DOHH2 (cell line): ENCODE results near the gene SLC6A6.

Experiments
- H3F3A ChIP-seq: fragments of 200-600 bp; sonication (generic), shearing (Covaris generic); 2 replicates; pipeline ENCODE4 v1.6.0; 2016; ENCODE audit warnings: antibody characterized with exemption, mild to moderate bottlenecking; ENCODE audit not compliant: control insufficient read depth, insufficient read depth
- H3K27ac ChIP-seq: fragments of 200-600 bp; sonication (generic); 2 replicates; pipeline ENCODE4 v1.5.1; 2014; ENCODE audit warnings: low read depth, mild to moderate bottlenecking, low read length, moderate library complexity
- H3K27me3 ChIP-seq: fragments of 200-600 bp; sonication (generic); 2 replicates; pipeline ENCODE4 v1.6.1; 2014; ENCODE audit warnings: mild to moderate bottlenecking, low read length, mixed read lengths; ENCODE audit not compliant: control insufficient read depth
- H3K36me3 ChIP-seq: fragments of 200-600 bp; sonication (generic); 2 replicates; pipeline ENCODE4 v1.6.1; 2014; ENCODE audit warnings: mild to moderate bottlenecking, low read length, moderate library complexity, mixed read lengths; ENCODE audit not compliant: control insufficient read depth
- H3K4me1 ChIP-seq: fragments of 200-600 bp; sonication (generic); 2 replicates; pipeline ENCODE4 v1.6.1; 2014; ENCODE audit warnings: mild to moderate bottlenecking, low read length, mixed read lengths; ENCODE audit not compliant: control insufficient read depth
- H3K4me2 ChIP-seq: fragments of 200-600 bp; sonication (generic); 2 replicates; pipeline ENCODE4 v1.6.0; 2014; ENCODE audit warnings: mild to moderate bottlenecking, low read length, moderate library complexity
- H3K4me3 ChIP-seq: fragments of 200-600 bp; sonication (generic); 2 replicates; pipeline ENCODE4 v1.5.1; 2014; ENCODE audit warnings: mild to moderate bottlenecking, low read length, mixed read lengths
- H3K79me2 ChIP-seq: fragments of 200-600 bp; sonication (generic); 2 replicates; pipeline ENCODE4 v1.6.1; 2014; ENCODE audit warnings: mild to moderate bottlenecking, low read length, mixed read lengths; ENCODE audit not compliant: control insufficient read depth
- H3K9me2 ChIP-seq: fragments of 200-600 bp; sonication (generic); replicated peaks from 2 replicates; pipeline ENCODE4 v1.6.1; 2014; ENCODE audit warnings: mild to moderate bottlenecking, low read length, mixed read lengths; ENCODE audit not compliant: control insufficient read depth
- H3K9me3 ChIP-seq: fragments of 200-600 bp; sonication (generic); 2 replicates; pipeline ENCODE4 v1.6.1; 2014; ENCODE audit warnings: antibody characterized with exemption, low read length, mixed read lengths; ENCODE audit not compliant: control insufficient read depth, insufficient read depth
- H4K20me1 ChIP-seq: fragments of 200-600 bp; sonication (generic); 2 replicates; pipeline ENCODE4 v1.6.0; 2014; ENCODE audit warnings: low read depth, mild to moderate bottlenecking, antibody characterized with exemption, low read length, moderate library complexity; ENCODE audit not compliant: control insufficient read depth, insufficient read depth
- EZH2phosphoT487 ChIP-seq: fragments of 200-600 bp; sonication (generic); IDR thresholded peaks from 2 replicates; pipeline ENCODE4 v1.6.1; 2017; ENCODE audit warnings: borderline replicate concordance, mild to moderate bottlenecking, antibody characterized with exemption, low read length, moderate library complexity, mixed read lengths
- TF ChIP-seq, protein P1 (sequence below): fragments of 200-600 bp; sonication (generic); IDR thresholded peaks from one replicate; pipeline ENCODE4 v1.5.1; 2014; ENCODE audit warnings: antibody characterized with exemption, mild to moderate bottlenecking, low read depth, low read length; ENCODE audit not compliant: poor library complexity, severe bottlenecking

Gene SLC6A6

DNA sequence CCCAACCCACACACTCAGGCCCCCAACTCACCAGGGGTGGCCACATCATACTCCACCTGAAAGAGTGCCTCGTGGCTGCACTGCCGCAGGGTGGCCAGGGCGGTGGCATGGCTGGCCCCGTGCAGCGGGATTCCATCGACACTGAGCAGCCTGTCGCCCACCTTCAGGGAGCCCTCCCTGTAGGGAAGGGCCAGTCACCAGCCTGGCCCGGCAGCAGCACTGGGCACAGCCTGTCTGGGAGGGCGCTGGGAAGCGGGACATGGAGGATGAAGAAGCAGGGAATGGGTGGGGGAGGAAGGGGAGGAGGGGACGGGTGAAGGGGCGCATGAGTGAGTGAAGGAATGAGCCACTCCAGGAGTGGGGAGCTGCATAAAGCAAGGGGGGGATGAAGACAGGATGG, 119.2 kb downstream of the SLC6A6 start:
- Histone ChIP-seq H3K4me3 (no peak overlapping the region), H3K36me3 (no peaks in the 10 kb centered on the region), H3K79me2 (no peaks in the 10 kb centered on the region), H4K20me1 (no peaks in the 10 kb centered on the region), H3K4me2 (no peak overlapping the region), H3K9me3 (no peaks in the 10 kb centered on the region), H3K4me1 (no peaks in the 10 kb centered on the region), H3K27me3 (peaks cover 7% of the 10 kb centered on the region; the same call in 1 of the 2 replicates), H3K9me2 (no peaks in the 10 kb centered on the region), H3F3A (no peaks in the 10 kb centered on the region), H3K27ac (no peak overlapping the region)
- TF ChIP-seq EZH2phosphoT487: no peak
- TF ChIP-seq, protein P1, sequence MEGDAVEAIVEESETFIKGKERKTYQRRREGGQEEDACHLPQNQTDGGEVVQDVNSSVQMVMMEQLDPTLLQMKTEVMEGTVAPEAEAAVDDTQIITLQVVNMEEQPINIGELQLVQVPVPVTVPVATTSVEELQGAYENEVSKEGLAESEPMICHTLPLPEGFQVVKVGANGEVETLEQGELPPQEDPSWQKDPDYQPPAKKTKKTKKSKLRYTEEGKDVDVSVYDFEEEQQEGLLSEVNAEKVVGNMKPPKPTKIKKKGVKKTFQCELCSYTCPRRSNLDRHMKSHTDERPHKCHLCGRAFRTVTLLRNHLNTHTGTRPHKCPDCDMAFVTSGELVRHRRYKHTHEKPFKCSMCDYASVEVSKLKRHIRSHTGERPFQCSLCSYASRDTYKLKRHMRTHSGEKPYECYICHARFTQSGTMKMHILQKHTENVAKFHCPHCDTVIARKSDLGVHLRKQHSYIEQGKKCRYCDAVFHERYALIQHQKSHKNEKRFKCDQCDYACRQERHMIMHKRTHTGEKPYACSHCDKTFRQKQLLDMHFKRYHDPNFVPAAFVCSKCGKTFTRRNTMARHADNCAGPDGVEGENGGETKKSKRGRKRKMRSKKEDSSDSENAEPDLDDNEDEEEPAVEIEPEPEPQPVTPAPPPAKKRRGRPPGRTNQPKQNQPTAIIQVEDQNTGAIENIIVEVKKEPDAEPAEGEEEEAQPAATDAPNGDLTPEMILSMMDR: no peak

DNA sequence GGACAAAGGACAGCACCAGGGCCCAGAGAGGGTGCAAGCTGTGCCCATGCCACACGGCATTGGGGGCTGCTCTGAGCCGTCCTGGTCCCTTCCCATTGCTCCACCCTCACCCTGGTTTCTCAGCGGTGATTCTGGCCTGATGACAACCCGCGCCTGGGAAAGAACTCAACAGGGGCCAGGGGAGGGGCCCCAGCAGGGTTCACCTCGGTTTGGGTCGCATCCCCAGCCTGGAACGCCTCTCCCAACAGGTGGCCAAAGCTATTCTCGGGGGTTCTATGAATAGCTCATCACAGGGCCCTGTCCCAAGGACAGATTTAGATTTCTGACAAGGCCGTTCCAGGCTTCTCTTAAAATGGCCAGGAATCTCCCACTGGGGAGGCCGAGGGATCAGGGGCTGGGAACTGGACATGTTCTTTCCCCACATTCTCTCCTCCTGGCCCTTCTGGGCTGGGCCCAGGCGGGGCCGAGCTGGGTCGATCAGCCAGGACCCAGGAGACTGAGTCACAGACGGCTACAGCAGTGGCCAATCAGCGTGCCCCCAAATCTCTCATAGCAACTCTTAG, 119.8 kb downstream of the SLC6A6 start:
- H4K20me1 ChIP-seq: no peaks in the 10 kb centered on the region
- H3K9me3 ChIP-seq: no peaks in the 10 kb centered on the region
- H3K4me3 ChIP-seq: no peak overlapping the region
- H3K79me2 ChIP-seq: no peaks in the 10 kb centered on the region
- H3K4me1 ChIP-seq: no peaks in the 10 kb centered on the region
- peaks cover 11% of the 10 kb centered on the region; the same call in 1 of the 2 replicates for H3K27me3 ChIP-seq
- TF ChIP-seq, protein P1: no peak
- no peak for TF ChIP-seq EZH2phosphoT487
- H3K36me3 ChIP-seq: no peaks in the 10 kb centered on the region
- no peak overlapping the region for H3K27ac ChIP-seq
- H3F3A ChIP-seq: no peaks in the 10 kb centered on the region
- H3K4me2 ChIP-seq: no peak overlapping the region
- H3K9me2 ChIP-seq: no peaks in the 10 kb centered on the region

DNA sequence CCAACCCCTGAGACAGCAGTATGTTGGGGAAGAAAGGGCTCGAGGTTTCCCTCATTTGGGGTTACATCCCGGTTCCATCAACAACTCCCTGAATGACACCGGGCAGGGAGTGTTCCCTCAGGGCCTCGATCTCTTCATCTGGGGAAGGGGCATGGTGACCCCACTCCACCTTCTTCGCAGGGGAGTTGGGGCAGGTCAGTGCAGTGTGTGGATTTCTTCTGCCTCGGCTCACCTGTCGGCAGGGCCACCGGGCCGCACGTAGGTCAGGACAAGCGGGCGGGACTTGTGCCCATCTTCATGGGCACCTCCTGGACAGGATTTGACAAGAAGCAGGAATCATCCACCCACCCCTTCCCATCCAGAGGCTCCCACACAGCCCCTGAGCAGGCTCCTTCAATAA, 120.4 kb downstream of the SLC6A6 start:
- Histone ChIP-seq H3K27ac (no peak overlapping the region), H3K79me2 (no peaks in the 10 kb centered on the region), H3K9me2 (no peaks in the 10 kb centered on the region), H4K20me1 (no peaks in the 10 kb centered on the region), H3K27me3 (peaks cover 11% of the 10 kb centered on the region; the same call in 1 of the 2 replicates), H3K4me1 (no peaks in the 10 kb centered on the region), H3K9me3 (no peaks in the 10 kb centered on the region), H3F3A (no peaks in the 10 kb centered on the region), H3K36me3 (no peaks in the 10 kb centered on the region), H3K4me2 (no peak overlapping the region), H3K4me3 (no peak overlapping the region)
- TF ChIP-seq, protein P1: no peak
- TF ChIP-seq EZH2phosphoT487: no peak

DNA sequence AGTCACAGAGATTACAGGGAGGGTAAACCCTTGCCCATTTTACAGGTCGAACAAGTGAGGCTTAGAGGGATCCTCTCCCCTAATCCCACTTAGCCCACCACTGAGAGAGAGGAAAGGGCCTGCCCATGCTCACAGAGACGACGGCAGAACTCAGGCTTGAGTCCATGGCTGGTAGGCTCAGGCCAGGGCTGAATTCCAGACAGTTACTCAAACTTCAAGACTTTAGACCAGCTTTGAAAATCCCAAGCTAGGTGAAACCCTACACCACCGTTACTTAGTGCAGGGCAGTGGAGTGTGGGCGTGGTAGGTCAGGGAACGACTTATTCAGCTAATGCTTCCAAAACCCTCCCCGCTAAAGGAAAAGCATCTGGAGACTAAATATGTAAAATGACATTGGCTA, 121.4 kb downstream of the SLC6A6 start:
- Histone ChIP-seq H3F3A (no peaks in the 10 kb centered on the region), H4K20me1 (no peaks in the 10 kb centered on the region), H3K4me2 (no peak overlapping the region), H3K27me3 (peaks cover 11% of the 10 kb centered on the region; the same call in 1 of the 2 replicates), H3K79me2 (no peaks in the 10 kb centered on the region), H3K36me3 (no peaks in the 10 kb centered on the region), H3K27ac (no peak overlapping the region), H3K4me3 (no peak overlapping the region), H3K4me1 (no peaks in the 10 kb centered on the region), H3K9me2 (no peaks in the 10 kb centered on the region), H3K9me3 (no peaks in the 10 kb centered on the region)
- no peak for TF ChIP-seq EZH2phosphoT487
- TF ChIP-seq, protein P1: no peak
